GM12892 (cell line): ENCODE results near the gene IL20RB.

ENCODE experiments used
- POLR2A ChIP-seq: IDR thresholded peaks from 2 replicates; pipeline ENCODE4 v1.6.1; 2011; ENCODE audit warnings: low read depth, low read length, control low read depth
- POLR2AphosphoS5 ChIP-seq: IDR thresholded peaks from 2 replicates; pipeline ENCODE4 v1.6.1; 2011; ENCODE audit warnings: low read depth, low read length, control low read depth
- TAF1 ChIP-seq: IDR thresholded peaks from 2 replicates; pipeline ENCODE4 v1.6.1; 2011; ENCODE audit warnings: low read depth, mild to moderate bottlenecking, control low read depth, low read length, borderline replicate concordance

GRCh38 chr3:137024348-137024747 is 66.6 kb downstream of the IL20RB start:
- no peak for TF ChIP-seq POLR2A
- TF ChIP-seq POLR2AphosphoS5: no peak
- no peak for TF ChIP-seq TAF1
